ENCODE results near the gene AADAT. TPM values are rescaled to one million over a fixed set of nuclear protein-coding genes. Genes with fewer than 3 reads are reported as not detected.

Gene AADAT
- total RNA-seq, 1 experiment from 2014 or later: 5.4 TPM

DNA sequence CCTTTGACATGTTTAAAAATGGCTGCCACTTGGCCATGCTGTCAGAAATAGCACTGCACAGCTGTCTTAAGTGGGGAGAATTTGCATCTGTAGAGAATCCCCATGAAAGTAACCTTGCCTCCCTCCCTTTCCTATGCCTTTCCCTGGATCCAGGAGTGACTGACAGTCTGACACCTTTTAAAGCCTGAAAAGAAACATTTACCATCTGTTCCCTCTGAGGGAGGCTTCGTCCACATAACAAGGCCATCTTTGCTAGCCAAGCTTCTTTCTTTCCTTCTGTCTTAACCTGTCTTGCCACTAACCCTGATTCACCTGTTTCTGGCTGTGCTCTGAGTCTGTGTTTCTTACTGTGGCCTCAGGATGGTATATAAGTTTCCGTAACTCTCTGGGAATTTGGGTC lies 21.3 kb upstream of the AADAT start:
- TF ChIP-seq, protein P1, sequence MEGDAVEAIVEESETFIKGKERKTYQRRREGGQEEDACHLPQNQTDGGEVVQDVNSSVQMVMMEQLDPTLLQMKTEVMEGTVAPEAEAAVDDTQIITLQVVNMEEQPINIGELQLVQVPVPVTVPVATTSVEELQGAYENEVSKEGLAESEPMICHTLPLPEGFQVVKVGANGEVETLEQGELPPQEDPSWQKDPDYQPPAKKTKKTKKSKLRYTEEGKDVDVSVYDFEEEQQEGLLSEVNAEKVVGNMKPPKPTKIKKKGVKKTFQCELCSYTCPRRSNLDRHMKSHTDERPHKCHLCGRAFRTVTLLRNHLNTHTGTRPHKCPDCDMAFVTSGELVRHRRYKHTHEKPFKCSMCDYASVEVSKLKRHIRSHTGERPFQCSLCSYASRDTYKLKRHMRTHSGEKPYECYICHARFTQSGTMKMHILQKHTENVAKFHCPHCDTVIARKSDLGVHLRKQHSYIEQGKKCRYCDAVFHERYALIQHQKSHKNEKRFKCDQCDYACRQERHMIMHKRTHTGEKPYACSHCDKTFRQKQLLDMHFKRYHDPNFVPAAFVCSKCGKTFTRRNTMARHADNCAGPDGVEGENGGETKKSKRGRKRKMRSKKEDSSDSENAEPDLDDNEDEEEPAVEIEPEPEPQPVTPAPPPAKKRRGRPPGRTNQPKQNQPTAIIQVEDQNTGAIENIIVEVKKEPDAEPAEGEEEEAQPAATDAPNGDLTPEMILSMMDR (conservative IDR thresholded peaks at IDR 0.05; ENCODE audit: low read depth, low read length): no peak
- TF ChIP-seq EZH2 (IDR thresholded peaks at IDR 0.05; ENCODE audit: borderline replicate concordance, low read depth, low read length, poor library complexity, severe bottlenecking): no peak
- ChIA-PET CTCF (no interaction called here), POLR2A (ENCODE audit: low non-redundant PET) (no interaction called here)
- peaks cover 3% of the 10 kb centered on the region for H3K27me3 ChIP-seq (replicated peaks; ENCODE audit: insufficient read depth, low read depth, low read length, poor library complexity)
- intact Hi-C loops (cut with micrococcal nuclease; ENCODE audit: unreplicated experiment): no loop called here
- H3K4me3 ChIP-seq (ENCODE audit: low read depth, low read length, poor library complexity, severe bottlenecking): no peak overlapping the region
- H3K36me3 ChIP-seq (ENCODE audit: insufficient read depth, low read length, poor library complexity, severe bottlenecking): no peaks in the 10 kb centered on the region
- no peak overlapping the region for H3K27ac ChIP-seq (ENCODE audit: low read depth, low read length, poor library complexity, severe bottlenecking)
- no peak for DNase-seq (ENCODE audit: low spot score)
- H3K4me1 ChIP-seq (ENCODE audit: insufficient read depth, low read length, poor library complexity, severe bottlenecking): peaks cover 10% of the 10 kb centered on the region
- H3K9me3 ChIP-seq (ENCODE audit: low read depth, low read length, poor library complexity, severe bottlenecking): no peaks in the 10 kb centered on the region
- no TSS peak for BruUV-seq (replicated peaks)

DNA sequence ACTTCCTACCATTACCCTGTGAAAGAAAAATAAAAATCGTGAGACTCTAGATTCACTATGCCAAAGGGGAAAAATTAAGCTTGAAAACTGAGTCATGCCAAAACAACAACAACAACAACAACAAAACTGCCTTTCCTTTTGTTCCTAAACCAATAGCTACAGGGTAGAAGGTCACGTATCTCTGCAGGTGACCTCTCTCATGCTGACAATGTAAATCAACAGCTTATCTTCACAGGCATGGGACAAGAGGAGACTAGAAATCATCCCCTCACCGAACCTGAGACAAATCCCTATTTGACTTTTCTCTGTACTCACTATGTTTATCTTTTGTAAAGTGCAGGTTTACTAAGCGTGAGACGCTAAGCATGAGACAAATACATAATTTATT lies 20.5 kb upstream of the AADAT start:
- POLR2A ChIA-PET (ENCODE audit: low non-redundant PET): no interaction called here
- intact Hi-C loops (cut with micrococcal nuclease; ENCODE audit: unreplicated experiment): no loop called here
- CTCF ChIA-PET: no interaction called here
- TF ChIP-seq, protein P1 (conservative IDR thresholded peaks at IDR 0.05; ENCODE audit: low read depth, low read length): no peak
- no peak for TF ChIP-seq EZH2 (IDR thresholded peaks at IDR 0.05; ENCODE audit: borderline replicate concordance, low read depth, low read length, poor library complexity, severe bottlenecking)
- no peak overlapping the region for H3K4me3 ChIP-seq (ENCODE audit: low read depth, low read length, poor library complexity, severe bottlenecking)
- peaks cover 3% of the 10 kb centered on the region for H3K27me3 ChIP-seq (replicated peaks; ENCODE audit: insufficient read depth, low read depth, low read length, poor library complexity)
- H3K36me3 ChIP-seq (ENCODE audit: insufficient read depth, low read length, poor library complexity, severe bottlenecking): no peaks in the 10 kb centered on the region
- peaks cover 10% of the 10 kb centered on the region for H3K4me1 ChIP-seq (ENCODE audit: insufficient read depth, low read length, poor library complexity, severe bottlenecking)
- no peak for DNase-seq (ENCODE audit: low spot score)
- BruUV-seq (replicated peaks): no TSS peak
- peak overlapping the region; percentile 46 for H3K27ac ChIP-seq (ENCODE audit: low read depth, low read length, poor library complexity, severe bottlenecking)
- H3K9me3 ChIP-seq (ENCODE audit: low read depth, low read length, poor library complexity, severe bottlenecking): no peaks in the 10 kb centered on the region

DNA sequence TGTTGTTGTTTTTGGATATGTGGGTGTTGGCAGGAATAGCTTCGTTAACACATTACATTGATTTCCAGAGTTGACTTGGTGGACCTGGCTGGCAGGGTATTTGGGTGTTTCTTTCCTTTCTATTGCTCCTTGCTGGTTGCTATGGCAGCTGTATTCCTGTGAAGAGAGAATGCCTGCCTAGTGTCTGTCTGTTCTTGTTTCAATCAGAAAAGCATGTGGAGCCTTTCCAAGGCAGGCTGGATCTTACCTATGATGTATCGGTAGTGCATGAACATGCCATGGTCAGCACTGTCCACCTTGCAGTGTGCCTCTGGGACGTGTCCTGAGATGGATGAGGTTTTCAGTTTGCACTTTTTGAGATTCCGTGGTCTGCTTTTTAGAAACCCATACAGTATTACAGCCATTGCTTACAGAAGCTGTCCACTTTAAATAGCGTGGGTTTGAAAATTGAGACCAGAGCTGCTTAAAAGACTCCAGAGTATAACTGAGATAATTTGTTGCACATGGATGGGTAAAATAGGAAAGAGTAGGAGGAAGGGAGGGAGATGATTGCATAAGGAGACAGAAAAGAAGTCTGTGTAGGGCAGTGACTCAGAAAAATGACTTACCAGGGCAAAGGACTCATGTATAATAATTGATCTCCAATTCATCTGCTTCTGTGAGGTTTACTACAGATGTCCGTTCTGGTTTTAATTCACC lies 20.0 kb upstream of the AADAT start:
- H3K27me3 ChIP-seq (replicated peaks; ENCODE audit: insufficient read depth, low read depth, low read length, poor library complexity): peaks cover 3% of the 10 kb centered on the region
- intact Hi-C loops (cut with micrococcal nuclease; ENCODE audit: unreplicated experiment): no loop called here
- BruUV-seq (replicated peaks): no TSS peak
- H3K4me1 ChIP-seq (ENCODE audit: insufficient read depth, low read length, poor library complexity, severe bottlenecking): peaks cover 10% of the 10 kb centered on the region
- H3K9me3 ChIP-seq (ENCODE audit: low read depth, low read length, poor library complexity, severe bottlenecking): no peaks in the 10 kb centered on the region
- TF ChIP-seq, protein P1 (conservative IDR thresholded peaks at IDR 0.05; ENCODE audit: low read depth, low read length): no peak
- TF ChIP-seq EZH2 (IDR thresholded peaks at IDR 0.05; ENCODE audit: borderline replicate concordance, low read depth, low read length, poor library complexity, severe bottlenecking): no peak
- H3K36me3 ChIP-seq (ENCODE audit: insufficient read depth, low read length, poor library complexity, severe bottlenecking): no peaks in the 10 kb centered on the region
- H3K27ac ChIP-seq (ENCODE audit: low read depth, low read length, poor library complexity, severe bottlenecking): peak overlapping the region; percentile 46
- no peak overlapping the region for H3K4me3 ChIP-seq (ENCODE audit: low read depth, low read length, poor library complexity, severe bottlenecking)
- peak; percentile 67 for DNase-seq (ENCODE audit: low spot score)
- ChIA-PET POLR2A (ENCODE audit: low non-redundant PET) (no interaction called here), CTCF (interaction anchor here (0.5 kb wide), 1 partner anchor 316 kb away, joined by 5 read pairs; no protein-coding TSS in a partner anchor)

Data from A673 (cell line).